K562 (cell line): ENCODE results near the gene BAD. TPM values are rescaled to one million over a fixed set of nuclear protein-coding genes. Genes with fewer than 3 reads are reported as not detected.

Experiments
- HEY1 ChIP-seq: fragments of 250-450 bp; sonication (Bioruptor Pico); IDR thresholded peaks from 2 replicates; pipeline ENCODE4 v1.5.0; 2020; ENCODE audit warnings: mild to moderate bottlenecking, moderate library complexity, borderline replicate concordance
- NR1H2 ChIP-seq: sonication (generic); formaldehyde crosslinking; IDR thresholded peaks from 2 replicates; pipeline ENCODE4 v1.4.0; 2020; ENCODE audit warnings: mild to moderate bottlenecking, missing genetic modification reagents
- POLR2AphosphoS2 ChIP-seq: IDR thresholded peaks from 2 replicates; pipeline ENCODE4 v1.6.1; 2012; ENCODE audit warnings: low read length, improper control_type of control experiment
- ZFP30 ChIP-seq: fragments of 250-450 bp; sonication (Bioruptor Pico); IDR thresholded peaks from 2 replicates; pipeline ENCODE4 v1.8.0; 2022; ENCODE audit warnings: moderate library complexity, mild to moderate bottlenecking, inconsistent platforms, borderline replicate concordance
- ZNF785 ChIP-seq: fragments of 250-450 bp; sonication (Bioruptor Pico); IDR thresholded peaks from 2 replicates; pipeline ENCODE4 v1.4.0; 2020; ENCODE audit warnings: mild to moderate bottlenecking
- polyA plus RNA-seq, 8 experiments: library from polyadenylated mRNA; depleted of rRNA in 4 of 8; stranded (reverse) in 5 of 8; unstranded in 3 of 8; fragments of >200 nt; fragmentation: Nextera tagmentation in 2 of 8; fragmentation: Illumina TruSeq in 1 of 8; extraction: Ambion mirVana in 2 of 8; extraction: Trizol in 1 of 8; gene quantifications; 2 replicates each; pipeline versions ENCODE4 v1.2.1 to v1.2.3, GENCODE V29; 2011 to 2014; ENCODE audit warnings: inconsistent platforms in 1 of 8, missing spikeins in 1 of 8
- total RNA-seq, 7 experiments: library from RNA; depleted of rRNA in 6 of 7; stranded (reverse); fragments of >200 nt in 6 of 7; fragmentation: Illumina TruSeq in 2 of 7; extraction: Trizol in 2 of 7; gene quantifications; 2 replicates each; pipeline versions ENCODE4 v1.2.1 to v1.2.3, GENCODE V29; 2011 to 2021; ENCODE audit warnings: low replicate concordance in 1 of 7
- TF ChIP-seq, protein P1 (sequence below): sonication (generic); formaldehyde crosslinking; IDR thresholded peaks from 2 replicates; pipeline ENCODE4 v1.8.0; 2022; ENCODE audit warnings: missing genetic modification reagents, mild to moderate bottlenecking, moderate library complexity, borderline replicate concordance
- TF ChIP-seq, protein P2 (sequence below): sonication (generic); formaldehyde crosslinking; IDR thresholded peaks from 2 replicates; pipeline ENCODE4 v1.8.1; 2023; ENCODE audit warnings: mild to moderate bottlenecking, missing genetic modification reagents

Gene BAD
- total and polyA plus RNA-seq, 9 of the 15 experiments (the other 6 are each of a cell fraction or from before 2014, with no cell fraction given): 0.61 to 45.6 (median 11.8) TPM

DNA sequence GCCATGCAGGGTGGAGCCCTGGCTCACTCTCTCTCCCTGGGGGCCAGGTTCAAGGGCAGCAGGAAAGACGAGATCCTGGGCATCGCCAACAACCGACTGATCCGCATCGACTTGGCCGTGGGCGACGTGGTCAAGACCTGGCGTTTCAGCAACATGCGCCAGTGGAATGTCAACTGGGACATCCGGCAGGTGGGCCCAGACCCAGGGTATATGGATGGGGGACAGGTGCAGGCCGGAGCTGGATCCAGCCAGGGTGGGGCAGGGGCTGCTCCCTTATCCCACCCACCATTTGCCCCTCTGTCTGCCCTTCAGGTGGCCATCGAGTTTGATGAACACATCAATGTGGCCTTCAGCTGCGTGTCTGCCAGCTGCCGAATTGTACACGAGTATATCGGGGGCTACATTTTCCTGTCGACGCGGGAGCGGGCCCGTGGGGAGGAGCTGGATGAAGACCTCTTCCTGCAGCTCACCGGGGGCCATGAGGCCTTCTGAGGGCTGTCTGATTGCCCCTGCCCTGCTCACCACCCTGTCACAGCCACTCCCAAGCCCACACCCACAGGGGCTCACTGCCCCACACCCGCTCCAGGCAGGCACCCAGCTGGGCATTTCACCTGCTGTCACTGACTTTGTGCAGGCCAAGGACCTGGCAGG, 61.3 kb downstream of the BAD start (continued):
- TF ChIP-seq, protein P1, sequence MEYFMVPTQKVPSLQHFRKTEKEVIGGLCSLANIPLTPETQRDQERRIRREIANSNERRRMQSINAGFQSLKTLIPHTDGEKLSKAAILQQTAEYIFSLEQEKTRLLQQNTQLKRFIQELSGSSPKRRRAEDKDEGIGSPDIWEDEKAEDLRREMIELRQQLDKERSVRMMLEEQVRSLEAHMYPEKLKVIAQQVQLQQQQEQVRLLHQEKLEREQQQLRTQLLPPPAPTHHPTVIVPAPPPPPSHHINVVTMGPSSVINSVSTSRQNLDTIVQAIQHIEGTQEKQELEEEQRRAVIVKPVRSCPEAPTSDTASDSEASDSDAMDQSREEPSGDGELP (CRISPR knock-in tag): 0 out of 2 replicates have a peak, but pooled peaks have one; percentile 30
- TF ChIP-seq ZFP30 (CRISPR knock-in tag): no peak
- no peak for TF ChIP-seq HEY1 (CRISPR knock-in tag)
- no peak for TF ChIP-seq NR1H2 (CRISPR knock-in tag)
- TF ChIP-seq, protein P2, sequence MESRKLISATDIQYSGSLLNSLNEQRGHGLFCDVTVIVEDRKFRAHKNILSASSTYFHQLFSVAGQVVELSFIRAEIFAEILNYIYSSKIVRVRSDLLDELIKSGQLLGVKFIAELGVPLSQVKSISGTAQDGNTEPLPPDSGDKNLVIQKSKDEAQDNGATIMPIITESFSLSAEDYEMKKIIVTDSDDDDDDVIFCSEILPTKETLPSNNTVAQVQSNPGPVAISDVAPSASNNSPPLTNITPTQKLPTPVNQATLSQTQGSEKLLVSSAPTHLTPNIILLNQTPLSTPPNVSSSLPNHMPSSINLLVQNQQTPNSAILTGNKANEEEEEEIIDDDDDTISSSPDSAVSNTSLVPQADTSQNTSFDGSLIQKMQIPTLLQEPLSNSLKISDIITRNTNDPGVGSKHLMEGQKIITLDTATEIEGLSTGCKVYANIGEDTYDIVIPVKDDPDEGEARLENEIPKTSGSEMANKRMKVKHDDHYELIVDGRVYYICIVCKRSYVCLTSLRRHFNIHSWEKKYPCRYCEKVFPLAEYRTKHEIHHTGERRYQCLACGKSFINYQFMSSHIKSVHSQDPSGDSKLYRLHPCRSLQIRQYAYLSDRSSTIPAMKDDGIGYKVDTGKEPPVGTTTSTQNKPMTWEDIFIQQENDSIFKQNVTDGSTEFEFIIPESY (CRISPR knock-in tag): peak; percentile 72
- no peak for TF ChIP-seq ZNF785 (CRISPR knock-in tag)
- 0 out of 2 replicates have a peak, but pooled peaks have one; percentile 14 for TF ChIP-seq POLR2AphosphoS2
- TF ChIP-seq, all 486 proteins: peak for 10
